ENCODE measurements around the gene SLAMF7. TPM values are rescaled to one million over a fixed set of nuclear protein-coding genes. Genes with fewer than 3 reads are reported as not detected.

The SLAMF7 gene
- total RNA-seq, 1 donor from 2014 or later: 0.48 TPM

DNA sequence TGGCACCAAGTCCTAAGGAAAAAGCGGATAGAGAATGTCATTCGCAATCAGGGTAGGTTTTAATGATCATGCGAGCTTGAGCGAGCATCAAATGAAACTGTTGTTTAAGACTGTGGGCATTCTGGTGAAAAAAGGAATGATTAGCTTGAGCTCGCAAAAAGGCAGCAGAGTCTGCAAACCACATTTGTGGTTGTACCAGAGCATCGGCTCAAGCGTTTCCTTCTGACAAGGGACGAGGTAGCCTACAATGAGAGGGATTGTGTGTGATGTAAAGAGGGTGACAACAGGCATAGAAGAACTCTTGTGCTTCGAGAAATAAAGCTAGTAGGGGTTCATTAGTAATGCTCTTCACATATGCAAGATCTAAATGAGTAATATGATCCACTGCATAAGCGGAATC, 16.3 kb upstream of the SLAMF7 start:
- H3K36me3 Mint-ChIP-seq: peaks cover under 1% of the 10 kb centered on the region

GRCh38 chr1:160723332-160723731, 15.7 kb upstream of the SLAMF7 start:
- H3K4me3 Mint-ChIP-seq: no peak overlapping the region
- H3K27ac Mint-ChIP-seq: no peak overlapping the region
- no peaks in the 10 kb centered on the region for H3K4me1 Mint-ChIP-seq (ENCODE audit: unreplicated experiment)
- DNase-seq (ENCODE audit: extremely low spot score, unreplicated experiment): no peak
- peaks cover 4% of the 10 kb centered on the region for H3K9me3 Mint-ChIP-seq
- TF ChIP-seq CTCF (conservative IDR thresholded peaks at IDR 0.05): no peak
- H3K27me3 Mint-ChIP-seq: peaks cover 7% of the 10 kb centered on the region
- no peaks in the 10 kb centered on the region for H3K36me3 Mint-ChIP-seq

More for the DNA sequence above, 16.3 kb upstream of the SLAMF7 start:
- no peak for TF ChIP-seq CTCF (conservative IDR thresholded peaks at IDR 0.05)
- no peak overlapping the region for H3K4me3 Mint-ChIP-seq
- no peak overlapping the region for H3K27ac Mint-ChIP-seq
- H3K27me3 Mint-ChIP-seq: peaks cover 14% of the 10 kb centered on the region
- no peak for DNase-seq (ENCODE audit: extremely low spot score, unreplicated experiment)
- no peaks in the 10 kb centered on the region for H3K4me1 Mint-ChIP-seq (ENCODE audit: unreplicated experiment)
- peaks cover 4% of the 10 kb centered on the region for H3K9me3 Mint-ChIP-seq

DNA sequence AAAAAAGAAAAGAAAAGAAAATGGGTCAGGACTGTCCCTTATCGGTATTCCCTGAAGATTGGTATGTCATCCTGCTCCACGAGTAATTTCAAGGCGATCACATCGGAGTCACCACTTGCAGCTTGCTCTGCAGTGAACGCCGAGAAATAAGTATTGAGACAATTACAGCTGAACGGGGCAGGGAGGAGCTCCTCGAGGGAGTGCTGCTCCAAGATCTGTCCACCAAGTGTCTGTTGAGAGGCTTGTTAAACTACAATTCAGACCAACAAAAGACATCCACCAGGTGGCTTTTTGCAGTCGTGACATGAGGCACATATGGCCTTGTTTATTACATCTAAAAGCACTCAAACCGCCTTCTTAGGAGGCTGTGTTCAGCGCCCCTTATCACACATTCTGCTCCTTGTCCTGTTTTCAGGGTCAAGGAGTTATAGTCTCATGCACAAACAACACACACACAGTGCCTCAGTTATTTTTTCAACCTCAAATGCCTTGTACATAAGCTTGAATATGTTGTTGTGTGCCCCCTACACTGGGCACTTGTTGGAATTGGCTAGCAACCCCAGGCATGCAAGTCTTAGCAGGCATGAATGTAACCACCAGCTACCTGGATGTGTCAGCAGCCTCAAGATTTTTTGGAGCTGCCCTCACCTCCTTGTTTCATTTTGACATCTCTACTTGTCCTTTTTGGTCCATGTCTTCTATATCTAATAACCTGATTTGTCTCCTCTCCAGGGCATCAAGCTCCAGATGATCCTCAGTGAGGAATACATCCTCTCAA, 14.4 kb upstream of the SLAMF7 start:
- no peaks in the 10 kb centered on the region for H3K36me3 Mint-ChIP-seq
- no peak for DNase-seq (ENCODE audit: extremely low spot score, unreplicated experiment)
- no peaks in the 10 kb centered on the region for H3K4me1 Mint-ChIP-seq (ENCODE audit: unreplicated experiment)
- no peak for TF ChIP-seq CTCF (conservative IDR thresholded peaks at IDR 0.05)
- no peak overlapping the region for H3K27ac Mint-ChIP-seq
- H3K27me3 Mint-ChIP-seq: peaks cover 6% of the 10 kb centered on the region
- H3K4me3 Mint-ChIP-seq: no peak overlapping the region
- peaks cover 4% of the 10 kb centered on the region for H3K9me3 Mint-ChIP-seq

- Mint-ChIP-seq H3K27me3 (peaks cover 3% of the 10 kb centered on the region), H3K4me3 (no peak overlapping the region), H3K36me3 (no peaks in the 10 kb centered on the region), H3K9me3 (peaks cover 4% of the 10 kb centered on the region), H3K27ac (no peak overlapping the region), H3K4me1 (ENCODE audit: unreplicated experiment) (no peaks in the 10 kb centered on the region)
- no peak for DNase-seq (ENCODE audit: extremely low spot score, unreplicated experiment)
- TF ChIP-seq CTCF (conservative IDR thresholded peaks at IDR 0.05): no peak
Observed at GRCh38 chr1:160726114-160726497, 12.9 kb upstream of the SLAMF7 start.

GRCh38 chr1:160726498-160727315, 12.3 kb upstream of the SLAMF7 start:
- H3K4me3 Mint-ChIP-seq: no peak overlapping the region

More at GRCh38 chr1:160726498-160727315, 12.3 kb upstream of the SLAMF7 start:
- Mint-ChIP-seq H3K27me3 (peaks cover 3% of the 10 kb centered on the region), H3K36me3 (no peaks in the 10 kb centered on the region), H3K27ac (no peak overlapping the region), H3K4me1 (ENCODE audit: unreplicated experiment) (no peaks in the 10 kb centered on the region), H3K9me3 (peaks cover 4% of the 10 kb centered on the region)
- TF ChIP-seq CTCF (conservative IDR thresholded peaks at IDR 0.05): peak; percentile 90
- DNase-seq (ENCODE audit: extremely low spot score, unreplicated experiment): no peak
